HEK293 (cell line): ENCODE data around the gene WDR35.

Source experiments
- CTCF ChIA-PET: fragments of 350-600 bp; formaldehyde crosslinking; extraction: SDS; loops from one replicate; lab custom pipeline; 2021; ENCODE audit warnings: antibody characterized with exemption; lab: Yijun Ruan, JAX
- POLR2A ChIA-PET: fragments of 300-600 bp; formaldehyde crosslinking; extraction: SDS; loops from one replicate; lab custom pipeline; 2020; ENCODE audit warnings: antibody characterized with exemption, inconsistent platforms; lab: Yijun Ruan, JAX
- H3K27ac ChIP-seq: fragments of 200-500 bp; sonication (Bioruptor generic); 2 replicates; pipeline ENCODE4 v1.5.1; 2014; ENCODE audit warnings: low read depth, low read length, control low read depth, inconsistent platforms; ENCODE audit errors: extremely low read depth
- H3K36me3 ChIP-seq, 2 experiments: fragments of 200-500 bp in 1 of 2; sonication (Bioruptor generic) in 1 of 2; 1 replicate in 1 of 2; 2 replicates in 1 of 2; pipeline ENCODE4 v1.5.1; 2014 to 2017; ENCODE audit warnings: inconsistent platforms in 2 of 2, low read length in 2 of 2; ENCODE audit not compliant: control insufficient read depth in 2 of 2, insufficient read depth in 1 of 2
- H3K4me1 ChIP-seq: fragments of 200-500 bp; sonication (Bioruptor generic); 2 replicates; pipeline ENCODE4 v1.5.1; 2014; ENCODE audit warnings: mild to moderate bottlenecking, low read length, inconsistent platforms; ENCODE audit not compliant: control insufficient read depth, insufficient read depth
- H3K4me3 ChIP-seq: 2 replicates; pipeline ENCODE4 v1.5.1; 2011; ENCODE audit warnings: low read depth, mild to moderate bottlenecking, control low read depth, low read length, moderate library complexity
- H3K9me3 ChIP-seq: fragments of 200-500 bp; sonication (Bioruptor generic); 2 replicates; pipeline ENCODE4 v1.5.1; 2014; ENCODE audit warnings: low read depth, low read length, inconsistent platforms; ENCODE audit not compliant: control insufficient read depth, insufficient read depth
- SALL2 ChIP-seq: fragments of 450-650 bp; formaldehyde crosslinking; IDR thresholded peaks from 2 replicates; pipeline ENCODE4 v1.5.0; 2017; ENCODE audit warnings: missing biosample characterization, mild to moderate bottlenecking, missing genetic modification characterization, borderline replicate concordance
- SP2 ChIP-seq: fragments of 450-650 bp; formaldehyde crosslinking; IDR thresholded peaks from 2 replicates; pipeline ENCODE4 v1.5.1; 2016; ENCODE audit warnings: missing biosample characterization, missing genetic modification characterization
- SP3 ChIP-seq: fragments of 450-650 bp; formaldehyde crosslinking; IDR thresholded peaks from 2 replicates; pipeline ENCODE4 v1.5.1; 2016; ENCODE audit warnings: missing biosample characterization, missing genetic modification characterization
- YY1 ChIP-seq: fragments of 450-650 bp; formaldehyde crosslinking; IDR thresholded peaks from 2 replicates; pipeline ENCODE4 v1.5.1; 2018; ENCODE audit warnings: missing biosample characterization, missing genetic modification characterization
- YY2 ChIP-seq: fragments of 450-650 bp; formaldehyde crosslinking; IDR thresholded peaks from 2 replicates; pipeline ENCODE4 v1.5.1; 2016; ENCODE audit warnings: missing biosample characterization, missing genetic modification characterization
- ZBTB1 ChIP-seq: fragments of 450-650 bp; formaldehyde crosslinking; IDR thresholded peaks from 2 replicates; pipeline ENCODE4 v1.5.1; 2016; ENCODE audit warnings: missing biosample characterization, missing genetic modification characterization
- ZBTB20 ChIP-seq: fragments of 450-650 bp; formaldehyde crosslinking; IDR thresholded peaks from 2 replicates; pipeline ENCODE4 v1.5.1; 2016; ENCODE audit warnings: missing biosample characterization, missing genetic modification characterization
- ZNF138 ChIP-seq: fragments of 450-650 bp; formaldehyde crosslinking; IDR thresholded peaks from 2 replicates; pipeline ENCODE4 v1.5.1; 2016; ENCODE audit warnings: missing biosample characterization, missing genetic modification characterization, borderline replicate concordance
- ZNF175 ChIP-seq: fragments of 450-650 bp; formaldehyde crosslinking; IDR thresholded peaks from 2 replicates; pipeline ENCODE4 v1.5.1; 2016; ENCODE audit warnings: missing biosample characterization, missing genetic modification characterization
- ZNF211 ChIP-seq: fragments of 450-650 bp; formaldehyde crosslinking; IDR thresholded peaks from 2 replicates; pipeline ENCODE4 v1.5.1; 2016; ENCODE audit warnings: low read depth, missing biosample characterization, missing genetic modification characterization
- ZNF239 ChIP-seq: fragments of 450-650 bp; formaldehyde crosslinking; IDR thresholded peaks from 2 replicates; pipeline ENCODE4 v1.5.1; 2016; ENCODE audit warnings: missing biosample characterization, missing genetic modification characterization
- ZNF24 ChIP-seq: fragments of 450-650 bp; formaldehyde crosslinking; IDR thresholded peaks from 2 replicates; pipeline ENCODE4 v1.5.1; 2016; ENCODE audit warnings: missing biosample characterization, missing genetic modification characterization
- ZNF274 ChIP-seq, 2 experiments: fragments of 200-500 bp in 1 of 2; fragments of 450-650 bp in 1 of 2; sonication (Bioruptor generic) in 1 of 2; formaldehyde crosslinking in 1 of 2; IDR thresholded peaks; 2 replicates each; pipeline versions ENCODE4 v1.5.1 to v1.6.1; 2014 to 2016; ENCODE audit warnings: borderline replicate concordance in 1 of 2, inconsistent platforms in 1 of 2, low read length in 1 of 2, missing biosample characterization in 1 of 2, missing genetic modification characterization in 1 of 2
- ZNF600 ChIP-seq: fragments of 450-650 bp; formaldehyde crosslinking; IDR thresholded peaks from 2 replicates; pipeline ENCODE4 v1.5.1; 2016; ENCODE audit warnings: missing biosample characterization, missing genetic modification characterization
- ZNF624 ChIP-seq: fragments of 450-650 bp; formaldehyde crosslinking; IDR thresholded peaks from 2 replicates; pipeline ENCODE4 v1.5.1; 2017; ENCODE audit warnings: missing biosample characterization, missing genetic modification characterization
- ZNF626 ChIP-seq: fragments of 450-650 bp; sonication (Bioruptor Pico); formaldehyde crosslinking; IDR thresholded peaks from 2 replicates; pipeline ENCODE4 v1.5.1; 2018; ENCODE audit warnings: missing biosample characterization, missing genetic modification characterization, inconsistent platforms
- ZNF76 ChIP-seq: fragments of 450-650 bp; formaldehyde crosslinking; IDR thresholded peaks from 2 replicates; pipeline ENCODE4; 2016; ENCODE audit warnings: low read depth, missing biosample characterization, missing genetic modification characterization, borderline replicate concordance
- ZNF837 ChIP-seq: fragments of 450-650 bp; formaldehyde crosslinking; IDR thresholded peaks from 2 replicates; pipeline ENCODE4 v1.5.1; 2016; ENCODE audit warnings: missing biosample characterization, missing genetic modification characterization
- ZNF843 ChIP-seq: fragments of 450-650 bp; formaldehyde crosslinking; IDR thresholded peaks from 2 replicates; pipeline ENCODE4 v1.5.1; 2016; ENCODE audit warnings: missing biosample characterization, missing genetic modification characterization
- TF ChIP-seq, protein P1 (sequence below): fragments of 450-650 bp; formaldehyde crosslinking; IDR thresholded peaks from 2 replicates; pipeline ENCODE4 v1.5.1; 2017; ENCODE audit warnings: missing biosample characterization, missing genetic modification characterization
- TF ChIP-seq, protein P2 (sequence below): fragments of 450-650 bp; formaldehyde crosslinking; IDR thresholded peaks from 2 replicates; pipeline ENCODE4 v1.5.1; 2016; ENCODE audit warnings: missing biosample characterization, missing genetic modification characterization, borderline replicate concordance

The WDR35 gene

DNA sequence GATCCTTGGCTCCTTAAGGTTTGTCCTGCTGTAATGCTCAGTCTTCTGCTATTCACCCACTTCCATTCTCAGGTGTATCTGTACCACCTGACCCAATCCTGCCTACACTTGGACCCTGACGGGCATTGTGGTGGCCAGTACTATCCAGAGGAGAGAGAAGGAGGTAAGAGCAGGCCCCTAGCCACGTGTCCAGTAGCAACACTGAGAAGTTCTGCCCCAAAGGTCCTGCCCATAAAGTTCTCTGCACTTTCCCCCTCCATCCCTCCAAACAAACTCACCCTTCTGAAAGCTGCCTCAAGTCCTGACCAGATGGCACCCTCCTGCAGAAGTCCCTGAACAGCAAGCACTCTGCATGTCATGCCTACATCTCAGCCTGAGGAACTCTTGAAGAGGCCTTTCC, 106.4 kb downstream of the WDR35 start:
- POLR2A ChIA-PET: no interaction called here
- no peaks in the 10 kb centered on the region for H3K9me3 ChIP-seq
- no peaks in the 10 kb centered on the region for H3K36me3 ChIP-seq
- no peak overlapping the region for H3K27ac ChIP-seq
- no peak overlapping the region for H3K4me3 ChIP-seq
- TF ChIP-seq SP3 (tag by site-specific recombination) (no peak), ZNF274 (IDR thresholded peaks at IDR 0.05; ENCODE audit: low read length) (no peak), ZNF274 (tag by site-specific recombination; IDR thresholded peaks at IDR 0.05; ENCODE audit: borderline replicate concordance) (no peak), ZNF138 (tag by site-specific recombination) (no peak), ZNF600 (no peak)
- TF ChIP-seq, all 188 proteins: peak for 0
- CTCF ChIA-PET: interaction anchor here (0.6 kb wide), 1 partner anchor 40 kb away, joined by 3 read pairs; no protein-coding TSS in a partner anchor
- no peaks in the 10 kb centered on the region for H3K4me1 ChIP-seq

DNA sequence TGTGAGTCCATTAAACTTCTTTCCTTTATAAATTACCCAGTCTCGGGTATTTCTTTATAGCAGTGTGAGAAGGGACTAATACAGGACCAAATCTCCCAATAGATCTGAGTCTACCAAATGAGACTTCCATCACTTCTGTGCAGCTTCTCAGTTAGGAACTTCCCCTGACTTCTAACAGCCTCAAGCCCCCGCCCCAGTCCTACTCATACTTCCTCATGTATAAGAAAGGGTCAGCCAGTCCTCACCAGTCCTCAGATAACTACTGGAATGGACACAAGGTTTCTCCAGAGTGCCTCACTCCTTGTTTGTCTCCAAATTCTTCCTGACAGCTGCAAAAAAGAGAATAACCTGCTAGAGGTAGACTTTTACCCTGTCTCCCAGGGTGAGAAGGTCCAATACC, 107.6 kb downstream of the WDR35 start:
- Histone ChIP-seq H3K27ac (no peak overlapping the region), H3K4me1 (no peaks in the 10 kb centered on the region), H3K4me3 (no peak overlapping the region), H3K9me3 (no peaks in the 10 kb centered on the region), H3K36me3 (no peaks in the 10 kb centered on the region)
- POLR2A ChIA-PET: no interaction called here
- TF ChIP-seq SALL2 (tag by site-specific recombination) (no peak), ZNF239 (tag by site-specific recombination) (no peak), ZNF24 (tag by site-specific recombination) (no peak), ZBTB20 (tag by site-specific recombination) (no peak), ZNF843 (no peak)
- TF ChIP-seq, protein P1, sequence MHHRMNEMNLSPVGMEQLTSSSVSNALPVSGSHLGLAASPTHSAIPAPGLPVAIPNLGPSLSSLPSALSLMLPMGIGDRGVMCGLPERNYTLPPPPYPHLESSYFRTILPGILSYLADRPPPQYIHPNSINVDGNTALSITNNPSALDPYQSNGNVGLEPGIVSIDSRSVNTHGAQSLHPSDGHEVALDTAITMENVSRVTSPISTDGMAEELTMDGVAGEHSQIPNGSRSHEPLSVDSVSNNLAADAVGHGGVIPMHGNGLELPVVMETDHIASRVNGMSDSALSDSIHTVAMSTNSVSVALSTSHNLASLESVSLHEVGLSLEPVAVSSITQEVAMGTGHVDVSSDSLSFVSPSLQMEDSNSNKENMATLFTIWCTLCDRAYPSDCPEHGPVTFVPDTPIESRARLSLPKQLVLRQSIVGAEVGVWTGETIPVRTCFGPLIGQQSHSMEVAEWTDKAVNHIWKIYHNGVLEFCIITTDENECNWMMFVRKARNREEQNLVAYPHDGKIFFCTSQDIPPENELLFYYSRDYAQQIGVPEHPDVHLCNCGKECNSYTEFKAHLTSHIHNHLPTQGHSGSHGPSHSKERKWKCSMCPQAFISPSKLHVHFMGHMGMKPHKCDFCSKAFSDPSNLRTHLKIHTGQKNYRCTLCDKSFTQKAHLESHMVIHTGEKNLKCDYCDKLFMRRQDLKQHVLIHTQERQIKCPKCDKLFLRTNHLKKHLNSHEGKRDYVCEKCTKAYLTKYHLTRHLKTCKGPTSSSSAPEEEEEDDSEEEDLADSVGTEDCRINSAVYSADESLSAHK (tag by site-specific recombination): no peak
- CTCF ChIA-PET: no interaction called here

DNA sequence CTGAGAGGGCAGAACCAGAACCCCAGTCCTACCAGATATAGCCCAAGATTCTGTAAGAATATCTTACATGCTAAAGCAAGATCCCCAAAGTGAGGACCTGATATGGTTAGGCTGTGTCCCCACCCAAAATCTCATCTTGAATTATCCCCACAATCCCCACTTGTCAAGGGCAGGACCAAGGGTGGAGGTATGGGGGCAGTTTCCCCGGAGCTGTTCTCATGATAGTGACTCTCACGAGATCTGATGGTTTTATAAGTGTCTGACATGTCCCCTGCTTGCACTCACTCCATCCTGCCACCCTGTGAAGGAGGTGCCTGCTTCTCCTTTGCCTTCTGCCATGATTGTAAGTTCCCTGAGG, 108.0 kb downstream of the WDR35 start:
- Histone ChIP-seq H3K27ac (no peak overlapping the region), H3K4me1 (no peaks in the 10 kb centered on the region), H3K9me3 (no peaks in the 10 kb centered on the region), H3K4me3 (no peak overlapping the region), H3K36me3 (no peaks in the 10 kb centered on the region)
- TF ChIP-seq, protein P2, sequence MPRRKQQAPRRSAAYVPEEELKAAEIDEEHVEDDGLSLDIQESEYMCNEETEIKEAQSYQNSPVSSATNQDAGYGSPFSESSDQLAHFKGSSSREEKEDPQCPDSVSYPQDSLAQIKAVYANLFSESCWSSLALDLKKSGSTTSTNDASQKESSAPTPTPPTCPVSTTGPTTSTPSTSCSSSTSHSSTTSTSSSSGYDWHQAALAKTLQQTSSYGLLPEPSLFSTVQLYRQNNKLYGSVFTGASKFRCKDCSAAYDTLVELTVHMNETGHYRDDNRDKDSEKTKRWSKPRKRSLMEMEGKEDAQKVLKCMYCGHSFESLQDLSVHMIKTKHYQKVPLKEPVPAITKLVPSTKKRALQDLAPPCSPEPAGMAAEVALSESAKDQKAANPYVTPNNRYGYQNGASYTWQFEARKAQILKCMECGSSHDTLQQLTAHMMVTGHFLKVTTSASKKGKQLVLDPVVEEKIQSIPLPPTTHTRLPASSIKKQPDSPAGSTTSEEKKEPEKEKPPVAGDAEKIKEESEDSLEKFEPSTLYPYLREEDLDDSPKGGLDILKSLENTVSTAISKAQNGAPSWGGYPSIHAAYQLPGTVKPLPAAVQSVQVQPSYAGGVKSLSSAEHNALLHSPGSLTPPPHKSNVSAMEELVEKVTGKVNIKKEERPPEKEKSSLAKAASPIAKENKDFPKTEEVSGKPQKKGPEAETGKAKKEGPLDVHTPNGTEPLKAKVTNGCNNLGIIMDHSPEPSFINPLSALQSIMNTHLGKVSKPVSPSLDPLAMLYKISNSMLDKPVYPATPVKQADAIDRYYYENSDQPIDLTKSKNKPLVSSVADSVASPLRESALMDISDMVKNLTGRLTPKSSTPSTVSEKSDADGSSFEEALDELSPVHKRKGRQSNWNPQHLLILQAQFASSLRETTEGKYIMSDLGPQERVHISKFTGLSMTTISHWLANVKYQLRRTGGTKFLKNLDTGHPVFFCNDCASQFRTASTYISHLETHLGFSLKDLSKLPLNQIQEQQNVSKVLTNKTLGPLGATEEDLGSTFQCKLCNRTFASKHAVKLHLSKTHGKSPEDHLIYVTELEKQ: no peak
- TF ChIP-seq ZNF211 (tag by site-specific recombination) (no peak), ZNF76 (tag by site-specific recombination) (no peak), YY2 (tag by site-specific recombination) (no peak), ZNF175 (no peak), YY1 (tag by site-specific recombination) (no peak), ZNF626 (tag by site-specific recombination) (no peak), ZNF624 (no peak), ZBTB1 (tag by site-specific recombination) (no peak), ZNF837 (tag by site-specific recombination) (no peak), SP2 (tag by site-specific recombination) (no peak)
- ChIA-PET POLR2A (no interaction called here), CTCF (no interaction called here)
